SU-DHL-6 (cell line): ENCODE measurements around the gene NAP1L3.

Source experiments
- EZH2phosphoT487 ChIP-seq: fragments of 200-600 bp; sonication (generic), shearing (Covaris generic); conservative IDR thresholded peaks from 2 replicates; pipeline ENCODE4 v1.6.1; 2018; ENCODE audit warnings: mild to moderate bottlenecking, antibody characterized with exemption, low read length, moderate library complexity, mixed read lengths
- TF ChIP-seq, protein P1 (sequence below): fragments of 200-600 bp; sonication (generic); IDR thresholded peaks from one replicate; pipeline ENCODE4 v1.5.1; 2017; ENCODE audit warnings: antibody characterized with exemption, mild to moderate bottlenecking, low read length, moderate library complexity; ENCODE audit not compliant: insufficient read depth, poor library complexity, severe bottlenecking

GRCh38 chrX:93660575-93660974, 12.8 kb downstream of the NAP1L3 start:
- TF ChIP-seq, protein P1, sequence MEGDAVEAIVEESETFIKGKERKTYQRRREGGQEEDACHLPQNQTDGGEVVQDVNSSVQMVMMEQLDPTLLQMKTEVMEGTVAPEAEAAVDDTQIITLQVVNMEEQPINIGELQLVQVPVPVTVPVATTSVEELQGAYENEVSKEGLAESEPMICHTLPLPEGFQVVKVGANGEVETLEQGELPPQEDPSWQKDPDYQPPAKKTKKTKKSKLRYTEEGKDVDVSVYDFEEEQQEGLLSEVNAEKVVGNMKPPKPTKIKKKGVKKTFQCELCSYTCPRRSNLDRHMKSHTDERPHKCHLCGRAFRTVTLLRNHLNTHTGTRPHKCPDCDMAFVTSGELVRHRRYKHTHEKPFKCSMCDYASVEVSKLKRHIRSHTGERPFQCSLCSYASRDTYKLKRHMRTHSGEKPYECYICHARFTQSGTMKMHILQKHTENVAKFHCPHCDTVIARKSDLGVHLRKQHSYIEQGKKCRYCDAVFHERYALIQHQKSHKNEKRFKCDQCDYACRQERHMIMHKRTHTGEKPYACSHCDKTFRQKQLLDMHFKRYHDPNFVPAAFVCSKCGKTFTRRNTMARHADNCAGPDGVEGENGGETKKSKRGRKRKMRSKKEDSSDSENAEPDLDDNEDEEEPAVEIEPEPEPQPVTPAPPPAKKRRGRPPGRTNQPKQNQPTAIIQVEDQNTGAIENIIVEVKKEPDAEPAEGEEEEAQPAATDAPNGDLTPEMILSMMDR, result no peak
- TF ChIP-seq EZH2phosphoT487, result no peak
